HG02642 (cell line): Measurements from ENCODE around the gene NOC4L.
"Not testable (repeated sequence)": the region's sequence is repeated elsewhere in the genome, so short reads cannot be mapped to it uniquely, and the experiment has no call there.

Experiments
- ATAC-seq: cut with Tn5 transposase; IDR thresholded peaks from one replicate; pipeline ENCODE4 v1.9.1; 2021; ENCODE audit warnings: mild to moderate bottlenecking; ENCODE audit not compliant: unreplicated experiment, poor library complexity

NOC4L gene

GRCh38 chr12:132191715-132192553 is 47.7 kb downstream of the NOC4L start:
- no peak for ATAC-seq

- no peak for ATAC-seq
Observed at GRCh38 chr12:132194056-132194455, 49.8 kb downstream of the NOC4L start.

GRCh38 chr12:132194556-132194955 is 50.3 kb downstream of the NOC4L start:
- no peak for ATAC-seq

GRCh38 chr12:132195242-132195641 is 51.0 kb downstream of the NOC4L start:
- ATAC-seq, result not testable (repeated sequence)

GRCh38 chr12:132196038-132196872 is 52.0 kb downstream of the NOC4L start:
- ATAC-seq, result no peak

- no peak for ATAC-seq
Observed at GRCh38 chr12:132196873-132197390, 52.7 kb downstream of the NOC4L start.

GRCh38 chr12:132197581-132198354 is 53.5 kb downstream of the NOC4L start:
- no peak for ATAC-seq

GRCh38 chr12:132199101-132199500 is 54.8 kb downstream of the NOC4L start:
- no peak for ATAC-seq

- no peak for ATAC-seq
Observed at GRCh38 chr12:132199526-132200319, 55.5 kb downstream of the NOC4L start.

- ATAC-seq, result no peak
Observed at GRCh38 chr12:132200800-132201199, 56.5 kb downstream of the NOC4L start.

GRCh38 chr12:132201391-132202120 is 57.3 kb downstream of the NOC4L start:
- ATAC-seq, result no peak
